GM12878 (cell line): ENCODE data around the gene PLTP.

Source experiments
- ATF7 ChIP-seq: fragments of 450-650 bp; IDR thresholded peaks from 2 replicates; pipeline ENCODE4 v1.6.1; 2016; ENCODE audit warnings: low read depth, mild to moderate bottlenecking
- CEBPB ChIP-seq, 2 experiments: fragments of 150-350 bp in 1 of 2; IDR thresholded peaks; 2 replicates each; pipeline ENCODE4 v1.6.1; 2012 to 2014; ENCODE audit warnings: low read depth in 2 of 2, low read length in 2 of 2, borderline replicate concordance in 1 of 2, inconsistent platforms in 1 of 2
- CHD4 ChIP-seq: fragments of 200-600 bp; sonication (generic); IDR thresholded peaks from 2 replicates; pipeline ENCODE4 v1.6.1; 2016; ENCODE audit warnings: mild to moderate bottlenecking
- CTCF ChIP-seq, 3 experiments: IDR thresholded peaks in 2 of 3; conservative IDR thresholded peaks in 1 of 3; 2 replicates each; pipeline ENCODE4 v1.5.1; 2011; ENCODE audit warnings: low read depth in 3 of 3, low read length in 3 of 3, mild to moderate bottlenecking in 3 of 3, control low read depth in 2 of 3, moderate library complexity in 2 of 3, inconsistent platforms in 1 of 3, mixed read lengths in 1 of 3; ENCODE audit not compliant: control insufficient read depth in 2 of 3, insufficient read depth in 1 of 3; ENCODE audit errors: extremely low read depth in 1 of 3
- NFIC ChIP-seq: IDR thresholded peaks from 2 replicates; pipeline ENCODE4 v1.6.1; 2012; ENCODE audit warnings: low read depth, mild to moderate bottlenecking, inconsistent platforms, low read length, moderate library complexity
- NRF1 ChIP-seq: conservative IDR thresholded peaks from 2 replicates; pipeline ENCODE4 v1.6.1; 2011; ENCODE audit warnings: mild to moderate bottlenecking, low read depth, low read length, improper control_type of control experiment
- RAD21 ChIP-seq: IDR thresholded peaks from 2 replicates; pipeline ENCODE4 v1.6.1; 2011; ENCODE audit warnings: mild to moderate bottlenecking, low read depth, low read length, moderate library complexity; ENCODE audit not compliant: insufficient read depth
- RB1 ChIP-seq: fragments of 450-650 bp; formaldehyde crosslinking; IDR thresholded peaks from 2 replicates; pipeline ENCODE4 v1.6.1; 2017; ENCODE audit warnings: mild to moderate bottlenecking, borderline replicate concordance
- RCOR1 ChIP-seq: conservative IDR thresholded peaks from 2 replicates; pipeline ENCODE4 v1.6.1; 2012; ENCODE audit warnings: low read depth, low read length, improper control_type of control experiment
- RFX5 ChIP-seq: IDR thresholded peaks from 2 replicates; pipeline ENCODE4 v1.6.1; 2011; ENCODE audit warnings: low read depth, low read length, improper control_type of control experiment
- YY1 ChIP-seq: IDR thresholded peaks from 2 replicates; pipeline ENCODE4 v1.6.1; 2011; ENCODE audit warnings: low read depth, mild to moderate bottlenecking, low read length
- ZNF24 ChIP-seq: fragments of 450-650 bp; IDR thresholded peaks from 2 replicates; pipeline ENCODE4 v1.6.1; 2017; ENCODE audit warnings: antibody characterized with exemption, mild to moderate bottlenecking
- TF ChIP-seq, protein P1 (sequence below): fragments of 450-650 bp; IDR thresholded peaks from 2 replicates; pipeline ENCODE4 v1.6.1; 2017; ENCODE audit warnings: borderline replicate concordance

DNA sequence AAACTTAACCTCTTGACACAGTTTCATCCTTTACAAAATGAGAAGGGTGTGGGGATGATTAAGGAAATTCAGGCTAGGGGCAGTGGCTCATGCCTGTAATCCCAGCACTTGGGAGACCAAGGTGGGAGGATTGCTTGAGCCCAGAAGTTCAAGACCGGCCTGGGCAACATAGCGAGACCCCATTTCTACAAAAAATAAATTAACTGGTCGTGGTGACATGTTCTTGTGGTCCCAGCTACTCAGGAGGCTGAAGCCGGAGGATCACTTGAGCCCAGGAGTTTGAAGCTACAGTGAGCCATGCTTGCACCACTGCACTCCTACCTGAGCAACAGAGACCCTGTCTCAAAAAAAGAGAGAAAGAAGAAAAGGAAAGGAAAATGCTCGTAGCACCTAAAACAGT is 45.5 kb downstream of the PLTP start:
- no peak for TF ChIP-seq RAD21
- TF ChIP-seq CHD4 = no peak
- TF ChIP-seq CTCF (IDR thresholded peaks at IDR 0.05 in 2 of 3, conservative IDR thresholded peaks at IDR 0.05 in 1 of 3; ENCODE audit: control insufficient read depth in 2 of 3, extremely low read depth in 1 of 3, insufficient read depth in 1 of 3, low read depth in 3 of 3, low read length in 3 of 3) = no peak
- TF ChIP-seq NRF1 = no peak
- no peak for TF ChIP-seq RCOR1
- TF ChIP-seq NFIC = no peak
- no peak for TF ChIP-seq ZNF24
- no peak for TF ChIP-seq ATF7
- no peak for TF ChIP-seq YY1
- TF ChIP-seq RB1 = no peak
- TF ChIP-seq, protein P1, sequence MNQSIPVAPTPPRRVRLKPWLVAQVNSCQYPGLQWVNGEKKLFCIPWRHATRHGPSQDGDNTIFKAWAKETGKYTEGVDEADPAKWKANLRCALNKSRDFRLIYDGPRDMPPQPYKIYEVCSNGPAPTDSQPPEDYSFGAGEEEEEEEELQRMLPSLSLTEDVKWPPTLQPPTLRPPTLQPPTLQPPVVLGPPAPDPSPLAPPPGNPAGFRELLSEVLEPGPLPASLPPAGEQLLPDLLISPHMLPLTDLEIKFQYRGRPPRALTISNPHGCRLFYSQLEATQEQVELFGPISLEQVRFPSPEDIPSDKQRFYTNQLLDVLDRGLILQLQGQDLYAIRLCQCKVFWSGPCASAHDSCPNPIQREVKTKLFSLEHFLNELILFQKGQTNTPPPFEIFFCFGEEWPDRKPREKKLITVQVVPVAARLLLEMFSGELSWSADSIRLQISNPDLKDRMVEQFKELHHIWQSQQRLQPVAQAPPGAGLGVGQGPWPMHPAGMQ = no peak
- TF ChIP-seq RFX5 = no peak
- no peak for TF ChIP-seq CEBPB (IDR thresholded peaks at IDR 0.05; ENCODE audit: borderline replicate concordance in 1 of 2, low read depth in 2 of 2, low read length in 2 of 2)
